Renal cortex interstitium (tissue), 11 donors: ENCODE results near the gene VAV3. TPM values are rescaled to one million over a fixed set of nuclear protein-coding genes. Genes with fewer than 3 reads are reported as not detected.

Experiments used
- DNase-seq, 11 donors: peaks; one replicate each; pipeline ENCODE4 v3.0.0-alpha.2; 2013; ENCODE audit warnings: low read depth in 9 of 11, low spot score in 4 of 11; ENCODE audit errors: extremely low read depth in 1 of 11
- polyA plus RNA-seq, 3 donors: library from polyadenylated mRNA; unstranded; fragments of 120-200 nt; gene quantifications; one replicate each; pipeline ENCODE4 v1.2.1, GENCODE V29; 2013; ENCODE audit not compliant: insufficient read length in 3 of 3

VAV3 gene
- polyA plus RNA-seq, 3 donors = 118 to 153 (median 149) TPM

- DNase-seq = peak in 1 of 11 donors; percentile 6
Measured at GRCh38 chr1:107594536-107594935, 370.4 kb downstream of the VAV3 start.

GRCh38 chr1:107593501-107594209, 371.3 kb downstream of the VAV3 start:
- no peak for DNase-seq

- DNase-seq = no peak
Measured at GRCh38 chr1:107590900-107591622, 373.9 kb downstream of the VAV3 start.

GRCh38 chr1:107590087-107590486, 374.9 kb downstream of the VAV3 start:
- no peak for DNase-seq

GRCh38 chr1:107588321-107588720, 376.7 kb downstream of the VAV3 start:
- DNase-seq = no peak

- no peak for DNase-seq
Measured at GRCh38 chr1:107575226-107575625, 389.8 kb downstream of the VAV3 start.

GRCh38 chr1:107574044-107574443, 390.9 kb downstream of the VAV3 start:
- DNase-seq = no peak

- DNase-seq = no peak
Measured at GRCh38 chr1:107572674-107573211, 392.2 kb downstream of the VAV3 start.

GRCh38 chr1:107570768-107571167, 394.2 kb downstream of the VAV3 start:
- no peak for DNase-seq

- no peak for DNase-seq
Measured at GRCh38 chr1:107563441-107563840, 401.5 kb downstream of the VAV3 start.

- DNase-seq = no peak
Measured at GRCh38 chr1:107559881-107560280, 405.1 kb downstream of the VAV3 start.

GRCh38 chr1:107557095-107557494, 407.9 kb downstream of the VAV3 start:
- DNase-seq = no peak

GRCh38 chr1:107555578-107555977, 409.4 kb downstream of the VAV3 start:
- DNase-seq = no peak

GRCh38 chr1:107552781-107553180, 412.2 kb downstream of the VAV3 start:
- DNase-seq = no peak

- no peak for DNase-seq
Measured at GRCh38 chr1:107551456-107551855, 413.5 kb downstream of the VAV3 start.

GRCh38 chr1:107550358-107550757, 414.6 kb downstream of the VAV3 start:
- DNase-seq = no peak

GRCh38 chr1:107549152-107549810, 415.7 kb downstream of the VAV3 start:
- no peak for DNase-seq

- no peak for DNase-seq
Measured at GRCh38 chr1:107548276-107548675, 416.7 kb downstream of the VAV3 start.

GRCh38 chr1:107547363-107548155, 417.4 kb downstream of the VAV3 start:
- no peak for DNase-seq
